Fibroblast of the aortic adventitia (primary cell): ENCODE measurements around the gene MUS81. TPM values are rescaled to one million over a fixed set of nuclear protein-coding genes. Genes with fewer than 3 reads are reported as not detected.

ENCODE experiments used
- DNase-seq: peaks from one replicate; pipeline ENCODE4 v3.0.0-alpha.2; 2010; ENCODE audit warnings: low read depth
- H3K4me3 ChIP-seq: 2 replicates; pipeline ENCODE4 v1.5.1; 2011; ENCODE audit warnings: low read depth, mild to moderate bottlenecking, control low read depth, low read length, moderate library complexity
- CTCF ChIP-seq: IDR thresholded peaks from 2 replicates; pipeline ENCODE4 v1.5.1; 2011; ENCODE audit warnings: mild to moderate bottlenecking, low read length, control low read depth, inconsistent platforms; ENCODE audit not compliant: insufficient read depth
- total RNA-seq: library from RNA; depleted of rRNA; stranded (reverse); fragments of >200 nt; gene quantifications from 2 replicates; pipeline ENCODE4 v1.2.3, GENCODE V29; 2012; ENCODE audit warnings: low replicate concordance

Gene MUS81
- total RNA-seq, 1 donor, result 31.8 TPM

- peak within 1 kb of the TSS; percentile 95 for H3K4me3 ChIP-seq
- peak; percentile 96 for DNase-seq
- no peak for TF ChIP-seq CTCF
Measured at GRCh38 chr11:65857853-65858680, 2.2 kb upstream of the MUS81 start, which contains the start of gene CFL1. Gene CFL1 (minus strand): TSS chr11:65858180. CDS start chr11:65858099, 81 bp downstream.

GRCh38 chr11:65858681-65859087, 1.5 kb upstream of the MUS81 start:
- peak overlapping the region; percentile 60 for H3K4me3 ChIP-seq
- DNase-seq, result no peak
- no peak for TF ChIP-seq CTCF

- peak overlapping the region; percentile 93 for H3K4me3 ChIP-seq
- peak; percentile 96 for DNase-seq
- TF ChIP-seq CTCF, result peak; percentile 12
Measured at GRCh38 chr11:65859095-65859811, 980 bp upstream of the MUS81 start.

GRCh38 chr11:65859812-65860277, 388 bp upstream of the MUS81 start:
- no peak for TF ChIP-seq CTCF
- DNase-seq, result no peak
- H3K4me3 ChIP-seq, result peak overlapping the region; percentile 93

- DNase-seq, result no peak
- no peak for TF ChIP-seq CTCF
- H3K4me3 ChIP-seq, result peak overlapping the region; percentile 93
Measured at GRCh38 chr11:65861165-65861505, 902 bp downstream of the MUS81 start.

GRCh38 chr11:65861533-65862183, 1.4 kb downstream of the MUS81 start:
- H3K4me3 ChIP-seq, result peak overlapping the region; percentile 93
- no peak for DNase-seq
- no peak for TF ChIP-seq CTCF
